ENCODE data around the gene PHF12.
A peak's percentile ranks its signal among the peaks of the same experiment; 100 is the strongest.

PHF12 gene

GRCh38 chr17:28951428-28951990 lies at the start of gene PHF12:
PHF12 (minus strand) TSS chr17:28951518; CDS start chr17:28950960, 558 bp downstream.
- DNase-seq: peak; percentile 99

GRCh38 chr17:29000973-29001372 lies 49.7 kb upstream of the PHF12 start:
- no peak for DNase-seq

- DNase-seq: no peak
Measured at GRCh38 chr17:28999206-28999605, 47.9 kb upstream of the PHF12 start.

GRCh38 chr17:28997806-28998205 lies 46.5 kb upstream of the PHF12 start:
- peak; percentile 68 for DNase-seq

GRCh38 chr17:28996554-28997096 lies 45.3 kb upstream of the PHF12 start:
- DNase-seq: peak; percentile 60

GRCh38 chr17:28993645-28994426 lies 42.5 kb upstream of the PHF12 start:
- DNase-seq: no peak

- no peak for DNase-seq
Measured at GRCh38 chr17:28992625-28993600, 41.6 kb upstream of the PHF12 start.

GRCh38 chr17:28992185-28992584 lies 40.9 kb upstream of the PHF12 start:
- no peak for DNase-seq

- DNase-seq: no peak
Measured at GRCh38 chr17:28991779-28992178, 40.5 kb upstream of the PHF12 start.

- DNase-seq: no peak
Measured at GRCh38 chr17:28989028-28989427, 37.7 kb upstream of the PHF12 start.

GRCh38 chr17:28988475-28988874 lies 37.2 kb upstream of the PHF12 start:
- no peak for DNase-seq

- DNase-seq: no peak
Measured at GRCh38 chr17:28986714-28987655, 35.7 kb upstream of the PHF12 start.

GRCh38 chr17:28985950-28986713 lies 34.8 kb upstream of the PHF12 start:
- peak; percentile 69 for DNase-seq

- DNase-seq: no peak
Measured at GRCh38 chr17:28983286-28984230, 32.2 kb upstream of the PHF12 start.

GRCh38 chr17:28982131-28982793 lies 30.9 kb upstream of the PHF12 start:
- DNase-seq: no peak

GRCh38 chr17:28978356-28978964 lies 27.1 kb upstream of the PHF12 start:
- DNase-seq: no peak

- DNase-seq: no peak
Measured at GRCh38 chr17:28977659-28978355, 26.5 kb upstream of the PHF12 start.

GRCh38 chr17:28975646-28976045 lies 24.3 kb upstream of the PHF12 start:
- DNase-seq: no peak

Data from NCI-H510A (cell line).